IPS-NIHi11 (cell line): ENCODE results near the gene PAF1.
"Not testable (repeated sequence)": the region's sequence is repeated elsewhere in the genome, so short reads cannot be mapped to it uniquely, and the experiment has no call there.

Source experiments
- DNase-seq: peaks from one replicate; pipeline ENCODE4 v3.0.0; 2012; ENCODE audit warnings: mixed read lengths, low spot score

The PAF1 gene

GRCh38 chr19:39381910-39382611 is 8.8 kb downstream of the PAF1 start:
- no peak for DNase-seq

GRCh38 chr19:39380521-39381502 is 10.1 kb downstream of the PAF1 start:
- no peak for DNase-seq

DNA sequence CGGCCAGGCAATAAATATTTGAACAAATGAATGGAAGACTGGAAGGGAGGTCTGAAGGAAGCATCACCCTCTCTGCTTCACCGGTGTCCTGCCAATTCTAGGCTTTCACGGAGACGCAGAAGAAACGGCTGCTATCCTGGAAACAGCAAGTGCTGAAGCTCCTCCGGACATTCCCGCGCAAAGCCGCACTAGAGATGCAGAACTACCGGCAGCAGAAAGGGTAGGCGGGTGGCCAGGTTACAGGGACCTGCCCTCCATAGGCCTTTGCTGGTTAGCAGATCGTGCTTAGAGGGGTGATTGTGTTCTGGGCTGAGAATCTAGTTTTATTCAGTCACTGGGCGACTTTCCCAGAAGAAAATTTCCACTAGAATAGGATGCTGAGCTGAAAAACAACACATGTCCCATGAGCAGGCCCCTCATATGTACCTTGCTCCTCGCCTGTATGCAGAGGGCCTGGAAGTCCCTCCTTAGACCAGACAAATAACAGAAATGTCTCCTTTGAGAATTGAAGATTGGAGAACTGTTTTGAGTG is 11.0 kb downstream of the PAF1 start:
- DNase-seq = no peak

DNA sequence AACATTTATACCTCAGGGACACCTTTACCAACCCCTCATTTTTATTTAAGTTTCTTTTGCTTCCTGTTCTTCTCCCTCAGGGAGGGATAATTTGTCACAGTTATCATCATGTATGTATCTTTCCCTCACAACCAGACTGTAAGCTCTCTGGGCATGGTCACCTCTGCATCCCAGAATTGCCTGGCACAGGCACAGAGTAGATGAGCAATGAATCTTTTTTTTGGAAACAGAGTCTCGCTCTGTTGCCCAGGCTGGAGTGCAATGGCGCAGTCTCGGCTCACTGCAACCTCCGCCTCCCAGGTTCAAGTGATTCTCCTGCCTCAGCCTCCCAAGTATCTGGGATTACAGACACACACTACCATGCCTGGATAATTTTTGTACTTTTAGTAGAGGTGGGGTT is 11.5 kb downstream of the PAF1 start:
- not testable (repeated sequence) for DNase-seq

DNA sequence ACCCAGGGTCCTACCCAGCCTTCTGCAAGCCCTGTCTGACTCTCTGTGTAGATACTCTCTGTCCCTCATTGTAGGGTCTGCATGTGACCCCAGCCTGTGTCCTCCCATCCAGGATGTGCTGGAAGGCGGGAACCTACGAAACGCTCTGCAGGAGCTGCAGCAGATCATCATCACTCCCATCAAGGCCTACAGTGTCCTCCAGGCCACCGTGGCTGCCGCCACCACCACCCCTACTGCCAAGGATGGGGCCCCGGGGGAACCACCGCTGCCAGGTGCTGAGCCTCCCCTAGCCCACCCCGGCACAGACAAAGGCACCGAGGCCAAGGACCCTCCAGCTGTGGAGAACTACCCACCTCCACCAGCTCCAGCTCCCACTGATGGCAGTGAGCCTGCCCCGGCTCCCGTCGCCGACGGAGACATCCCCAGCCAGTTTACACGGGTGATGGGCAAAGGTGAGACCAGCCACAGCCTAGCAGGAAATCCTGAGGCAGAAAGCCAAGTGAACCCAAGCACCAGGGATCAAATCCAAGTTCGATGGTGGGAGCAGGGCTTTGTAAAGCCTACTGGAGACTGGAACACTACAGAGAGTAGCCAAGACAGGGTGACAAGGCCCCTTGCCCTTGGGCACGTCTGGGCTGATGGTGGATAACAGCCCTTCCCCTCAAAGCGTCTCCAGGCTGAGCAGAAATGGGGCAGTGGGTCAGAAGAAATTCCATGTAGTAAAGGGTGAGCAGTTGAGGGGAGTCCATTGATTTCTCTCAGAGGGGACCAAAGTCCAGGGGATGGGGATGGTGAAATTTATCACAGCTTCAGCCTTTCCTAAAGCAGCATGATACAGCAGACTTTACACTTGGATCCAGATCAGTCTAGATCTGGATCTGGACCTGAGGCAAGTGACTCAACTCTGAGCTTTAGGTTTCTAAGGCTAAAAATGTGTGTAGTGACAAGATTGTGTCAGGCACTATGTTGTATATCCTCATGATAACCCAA is 13.2 kb downstream of the PAF1 start:
- no peak for DNase-seq

GRCh38 chr19:39375929-39376328 is 15.0 kb downstream of the PAF1 start:
- no peak for DNase-seq

- DNase-seq = no peak
These were observed 18.0 kb downstream of the PAF1 start for GRCh38 chr19:39372941-39373340.

- no peak for DNase-seq
These were observed 18.7 kb downstream of the PAF1 start for GRCh38 chr19:39372047-39372802.

- no peak for DNase-seq
These were observed 20.2 kb downstream of the PAF1 start for GRCh38 chr19:39370735-39371134.

DNA sequence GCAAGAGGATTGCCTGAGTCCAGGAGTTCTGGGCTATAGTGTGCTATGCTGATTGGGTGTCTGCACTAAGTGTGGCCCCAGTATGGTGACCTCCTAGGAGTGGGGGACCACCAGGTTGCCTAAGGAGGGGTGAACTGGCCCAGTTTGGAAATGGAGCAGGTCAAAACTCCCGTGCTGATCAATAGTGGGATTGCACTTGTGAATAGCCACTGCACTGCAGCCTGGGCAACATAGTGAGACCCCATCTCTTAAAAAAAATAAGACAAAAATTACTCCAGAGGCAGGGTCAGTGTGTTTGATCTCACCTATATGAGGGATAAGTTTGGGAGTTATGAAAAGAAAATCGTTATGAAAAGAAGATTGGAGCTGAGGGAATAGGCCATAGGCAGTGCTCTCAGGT is 21.7 kb downstream of the PAF1 start:
- DNase-seq = no peak

DNA sequence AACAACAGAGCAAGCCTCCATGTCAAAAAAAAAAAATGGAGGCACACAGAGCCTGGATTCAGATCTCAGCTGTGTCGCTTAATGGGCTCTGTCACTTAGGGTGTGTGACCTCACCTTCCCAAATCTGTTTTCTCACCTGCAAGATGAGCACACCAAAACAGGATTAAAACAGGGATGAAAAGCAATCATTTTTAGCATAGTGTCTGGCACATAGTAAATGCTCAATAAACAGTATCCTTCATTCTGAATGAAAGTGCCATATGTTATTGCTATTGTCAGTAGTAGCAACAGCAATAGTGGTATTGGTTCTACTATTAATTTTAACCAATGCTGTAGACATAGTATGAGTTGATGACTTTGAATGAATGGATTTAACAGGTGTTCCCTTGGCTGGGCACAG is 25.4 kb downstream of the PAF1 start:
- DNase-seq = no peak

DNA sequence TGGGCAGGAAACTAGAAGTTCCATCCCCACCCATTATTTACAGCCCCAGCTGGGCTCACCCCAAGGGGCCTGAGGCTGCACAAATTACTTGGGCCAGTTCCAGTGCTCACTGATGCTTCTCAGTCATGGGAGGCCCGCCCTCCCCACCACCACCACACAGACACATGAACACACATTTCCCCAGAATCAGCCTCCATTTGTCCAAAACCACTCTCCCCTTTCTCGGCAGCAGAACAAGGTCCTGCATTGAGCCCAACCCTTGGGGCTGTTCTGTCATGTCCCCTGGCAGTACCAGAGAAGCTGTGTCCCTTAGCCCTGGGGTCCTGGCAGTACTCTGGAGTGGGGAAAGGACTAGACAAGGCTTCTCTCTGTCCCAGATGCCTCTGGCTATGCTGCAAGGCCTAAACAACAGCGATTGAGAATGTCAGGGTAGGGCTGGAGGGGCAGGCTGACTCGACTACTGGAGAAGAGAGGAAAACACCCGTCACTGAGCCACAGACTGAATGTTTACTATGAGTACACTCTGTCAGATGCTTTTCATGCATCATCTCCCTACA is 26.9 kb downstream of the PAF1 start:
- DNase-seq = no peak

GRCh38 chr19:39362682-39363657 is 27.9 kb downstream of the PAF1 start:
- DNase-seq = no peak

DNA sequence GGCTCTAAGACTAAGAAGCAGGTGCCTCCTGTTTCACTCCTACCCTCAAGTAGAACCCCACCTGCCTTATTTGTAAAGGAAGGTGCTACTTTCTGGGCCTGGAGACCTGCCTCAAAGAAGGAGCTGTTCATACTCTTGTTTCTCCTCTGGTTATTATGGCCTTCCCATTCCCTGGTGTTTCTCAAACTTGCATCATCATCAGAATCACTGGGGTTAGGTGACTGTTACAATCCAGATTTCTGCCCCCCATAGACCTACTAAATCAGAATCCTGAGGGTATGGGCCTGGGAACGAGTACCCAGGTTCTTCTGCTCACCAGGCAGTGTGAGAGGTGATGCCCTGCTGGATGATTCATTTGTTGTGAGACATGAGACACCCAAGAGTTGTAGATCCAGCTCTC is 30.3 kb downstream of the PAF1 start:
- DNase-seq = no peak

GRCh38 chr19:39359026-39359425 is 31.9 kb downstream of the PAF1 start:
- no peak for DNase-seq

- no peak for DNase-seq
These were observed 34.3 kb downstream of the PAF1 start for GRCh38 chr19:39356647-39357046.

DNA sequence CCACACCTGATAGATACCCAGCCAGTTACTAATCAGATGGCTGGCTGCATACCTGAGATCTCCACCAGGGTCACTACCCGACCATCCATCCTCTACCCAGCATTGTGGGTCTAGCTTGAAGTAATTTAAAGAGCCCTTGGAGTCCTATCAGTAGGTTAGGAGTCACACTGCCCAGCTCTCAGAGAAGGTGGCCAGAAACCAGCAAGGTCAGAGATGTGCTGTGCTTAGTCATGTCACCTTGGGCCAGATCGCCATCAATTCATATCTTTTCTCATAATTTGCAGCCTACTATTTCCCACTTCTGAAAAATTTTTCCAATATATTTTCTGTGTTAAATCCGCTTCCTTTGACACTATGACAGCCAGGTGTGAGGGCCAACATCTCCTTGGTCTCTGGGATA is 34.8 kb downstream of the PAF1 start:
- no peak for DNase-seq

GRCh38 chr19:39355253-39355652 is 35.7 kb downstream of the PAF1 start:
- DNase-seq = no peak
